AG09309 (cell line): ENCODE measurements around the gene CD4.

Source experiments
- DNase-seq: peaks from one replicate; pipeline ENCODE4 v3.0.0-alpha.2; 2010; ENCODE audit warnings: low read depth
- H3K4me3 ChIP-seq: 2 replicates; pipeline ENCODE4 v1.5.1; 2011; ENCODE audit warnings: mild to moderate bottlenecking, low read depth, low read length, moderate library complexity; ENCODE audit not compliant: control insufficient read depth
- TF ChIP-seq, protein P1 (sequence below): IDR thresholded peaks from 2 replicates; pipeline ENCODE4 v1.5.1; 2011; ENCODE audit warnings: mild to moderate bottlenecking, low read depth, low read length, inconsistent platforms; ENCODE audit not compliant: insufficient read depth, control insufficient read depth; ENCODE audit errors: missing control alignments

CD4 gene

DNA sequence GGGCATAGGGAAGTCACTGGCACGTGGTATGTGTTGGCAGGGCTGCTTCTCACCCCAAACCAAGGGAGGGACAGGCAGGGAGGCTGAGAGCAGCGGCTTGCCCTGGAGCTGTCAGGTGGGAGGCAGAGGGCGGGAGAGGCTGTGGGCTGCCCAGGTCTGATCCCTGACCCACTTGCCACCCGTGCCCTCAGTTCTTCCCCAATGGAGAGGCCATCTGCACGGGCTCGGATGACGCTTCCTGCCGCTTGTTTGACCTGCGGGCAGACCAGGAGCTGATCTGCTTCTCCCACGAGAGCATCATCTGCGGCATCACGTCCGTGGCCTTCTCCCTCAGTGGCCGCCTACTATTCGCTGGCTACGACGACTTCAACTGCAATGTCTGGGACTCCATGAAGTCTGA is 56.1 kb downstream of the CD4 start:
- DNase-seq, result no peak
- H3K4me3 ChIP-seq, result no peak overlapping the region
- TF ChIP-seq, protein P1, sequence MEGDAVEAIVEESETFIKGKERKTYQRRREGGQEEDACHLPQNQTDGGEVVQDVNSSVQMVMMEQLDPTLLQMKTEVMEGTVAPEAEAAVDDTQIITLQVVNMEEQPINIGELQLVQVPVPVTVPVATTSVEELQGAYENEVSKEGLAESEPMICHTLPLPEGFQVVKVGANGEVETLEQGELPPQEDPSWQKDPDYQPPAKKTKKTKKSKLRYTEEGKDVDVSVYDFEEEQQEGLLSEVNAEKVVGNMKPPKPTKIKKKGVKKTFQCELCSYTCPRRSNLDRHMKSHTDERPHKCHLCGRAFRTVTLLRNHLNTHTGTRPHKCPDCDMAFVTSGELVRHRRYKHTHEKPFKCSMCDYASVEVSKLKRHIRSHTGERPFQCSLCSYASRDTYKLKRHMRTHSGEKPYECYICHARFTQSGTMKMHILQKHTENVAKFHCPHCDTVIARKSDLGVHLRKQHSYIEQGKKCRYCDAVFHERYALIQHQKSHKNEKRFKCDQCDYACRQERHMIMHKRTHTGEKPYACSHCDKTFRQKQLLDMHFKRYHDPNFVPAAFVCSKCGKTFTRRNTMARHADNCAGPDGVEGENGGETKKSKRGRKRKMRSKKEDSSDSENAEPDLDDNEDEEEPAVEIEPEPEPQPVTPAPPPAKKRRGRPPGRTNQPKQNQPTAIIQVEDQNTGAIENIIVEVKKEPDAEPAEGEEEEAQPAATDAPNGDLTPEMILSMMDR, result no peak

DNA sequence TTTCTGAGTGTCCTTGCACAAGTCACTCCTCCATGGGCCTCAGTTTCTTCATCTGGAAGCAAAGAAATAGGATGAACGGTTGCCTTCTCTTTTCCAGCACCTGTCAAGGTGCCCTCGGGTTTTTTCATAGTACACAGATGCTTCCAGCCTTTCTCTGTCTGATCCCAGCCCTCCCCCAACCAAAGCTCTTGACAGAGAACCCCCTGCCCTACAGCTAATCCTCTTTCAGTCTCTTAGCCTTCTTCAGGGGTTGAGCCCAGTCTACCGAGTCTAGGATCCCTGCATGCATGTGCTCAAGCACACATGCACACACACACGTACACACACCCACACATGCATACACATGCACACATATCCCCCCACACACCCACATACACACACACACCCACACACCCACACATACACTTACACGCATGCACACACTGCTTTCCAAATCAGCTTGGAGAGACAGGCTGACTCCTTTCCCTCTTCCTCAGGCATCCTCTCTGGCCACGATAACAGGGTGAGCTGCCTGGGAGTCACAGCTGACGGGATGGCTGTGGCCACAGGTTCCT is 57.1 kb downstream of the CD4 start:
- DNase-seq, result no peak
- TF ChIP-seq, protein P1, result no peak
- no peak overlapping the region for H3K4me3 ChIP-seq

DNA sequence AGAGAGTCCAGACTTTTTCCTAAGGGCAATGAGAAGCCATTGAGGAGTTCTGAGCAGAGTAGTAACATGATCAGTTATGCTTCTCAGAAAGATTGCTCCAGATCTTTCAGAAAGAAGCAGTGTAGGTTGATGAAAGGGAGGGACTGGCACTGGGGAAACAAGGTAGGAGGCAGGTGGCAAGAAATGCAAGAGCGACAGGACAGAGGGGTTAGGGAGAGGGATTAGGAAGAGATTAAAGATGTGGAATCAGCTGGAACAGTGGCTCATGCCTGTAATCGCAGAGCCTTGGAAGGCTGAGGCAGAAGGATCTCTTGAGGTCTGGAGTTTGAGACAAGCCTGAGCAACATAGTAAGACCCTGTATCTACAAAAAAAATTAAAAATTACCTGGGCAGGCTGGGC is 58.3 kb downstream of the CD4 start:
- DNase-seq, result no peak
- H3K4me3 ChIP-seq, result no peak overlapping the region
- TF ChIP-seq, protein P1, result no peak

DNA sequence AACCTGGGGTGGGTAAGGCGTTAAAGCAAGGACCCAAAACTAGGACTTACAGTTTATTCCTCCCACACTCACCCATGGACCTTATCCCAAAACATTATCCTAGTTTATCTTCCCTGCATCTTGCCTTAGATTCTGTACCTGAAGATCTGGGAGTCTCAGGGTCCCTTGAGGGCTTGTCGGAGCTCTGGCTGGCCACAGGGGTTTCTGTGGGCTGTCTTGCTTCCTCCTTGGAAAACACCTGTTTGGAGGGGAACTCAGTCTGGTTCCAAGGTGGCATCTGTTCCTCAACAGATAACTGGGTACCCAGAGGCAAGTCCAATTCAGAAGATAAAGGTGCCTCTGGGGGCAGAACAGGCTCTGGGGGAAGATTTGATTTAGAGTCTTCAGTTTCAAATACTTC is 60.1 kb downstream of the CD4 start:
- no peak for DNase-seq
- TF ChIP-seq, protein P1, result no peak
- no peak overlapping the region for H3K4me3 ChIP-seq

DNA sequence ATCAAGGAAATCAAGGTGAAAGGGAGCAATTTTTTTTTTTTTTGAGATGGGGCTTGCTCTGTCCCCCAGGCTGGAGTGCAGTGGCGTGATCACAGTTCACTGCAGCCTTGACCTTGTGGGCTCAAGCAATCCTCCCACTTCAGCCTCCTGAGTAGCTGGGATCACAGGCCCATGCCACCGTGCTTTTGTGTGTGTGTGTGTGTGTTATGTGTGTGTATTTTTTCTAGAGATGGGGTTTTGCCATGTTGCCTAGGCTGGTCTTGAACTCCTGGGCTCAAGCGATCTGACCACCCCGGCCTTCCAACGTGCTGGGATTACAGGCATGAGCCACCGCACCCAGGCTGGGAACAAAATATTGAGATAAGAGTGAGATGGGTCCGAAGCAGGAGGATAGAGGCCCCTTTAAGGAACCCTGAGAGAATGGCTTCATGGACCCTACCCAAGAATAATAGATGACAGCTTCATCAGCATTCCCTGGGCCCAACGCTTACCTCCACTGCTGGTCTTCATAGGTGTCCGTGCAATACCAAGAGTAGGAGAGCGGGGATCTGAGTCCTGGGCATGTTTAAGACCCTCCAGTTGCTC is 60.7 kb downstream of the CD4 start:
- peak overlapping the region; percentile 82 for H3K4me3 ChIP-seq
- TF ChIP-seq, protein P1, result no peak
- no peak for DNase-seq

DNA sequence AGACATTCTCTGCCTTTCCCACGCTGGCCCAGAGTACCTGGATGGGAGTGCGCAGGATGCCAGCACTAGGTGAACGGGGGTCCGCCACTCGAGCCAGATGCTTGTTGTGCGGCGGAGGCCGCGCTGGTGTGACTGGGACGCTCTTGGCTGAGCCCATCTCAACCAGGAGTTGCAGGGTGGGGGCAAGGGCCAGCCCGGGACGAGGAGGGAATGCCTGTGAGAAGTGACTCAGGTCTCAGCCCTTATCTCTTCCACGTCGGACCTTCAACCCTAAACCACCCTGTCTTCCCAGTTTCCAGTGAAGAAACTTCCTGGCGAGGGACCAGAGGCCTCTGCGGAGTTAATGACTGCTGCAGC is 61.4 kb downstream of the CD4 start:
- H3K4me3 ChIP-seq, result peak overlapping the region; percentile 82
- TF ChIP-seq, protein P1, result no peak
- no peak for DNase-seq
